HG03045 (cell line): ENCODE data around the gene SMYD5.
A peak's percentile ranks its signal among the peaks of the same experiment; 100 is the strongest.
"Not testable (repeated sequence)": the region's sequence is repeated elsewhere in the genome, so short reads cannot be mapped to it uniquely, and the experiment has no call there.

ENCODE experiments used
- ATAC-seq: cut with Tn5 transposase; IDR thresholded peaks from one replicate; pipeline ENCODE4 v1.9.1; 2021; ENCODE audit warnings: mild to moderate bottlenecking, moderate library complexity; ENCODE audit not compliant: unreplicated experiment

The SMYD5 gene

DNA sequence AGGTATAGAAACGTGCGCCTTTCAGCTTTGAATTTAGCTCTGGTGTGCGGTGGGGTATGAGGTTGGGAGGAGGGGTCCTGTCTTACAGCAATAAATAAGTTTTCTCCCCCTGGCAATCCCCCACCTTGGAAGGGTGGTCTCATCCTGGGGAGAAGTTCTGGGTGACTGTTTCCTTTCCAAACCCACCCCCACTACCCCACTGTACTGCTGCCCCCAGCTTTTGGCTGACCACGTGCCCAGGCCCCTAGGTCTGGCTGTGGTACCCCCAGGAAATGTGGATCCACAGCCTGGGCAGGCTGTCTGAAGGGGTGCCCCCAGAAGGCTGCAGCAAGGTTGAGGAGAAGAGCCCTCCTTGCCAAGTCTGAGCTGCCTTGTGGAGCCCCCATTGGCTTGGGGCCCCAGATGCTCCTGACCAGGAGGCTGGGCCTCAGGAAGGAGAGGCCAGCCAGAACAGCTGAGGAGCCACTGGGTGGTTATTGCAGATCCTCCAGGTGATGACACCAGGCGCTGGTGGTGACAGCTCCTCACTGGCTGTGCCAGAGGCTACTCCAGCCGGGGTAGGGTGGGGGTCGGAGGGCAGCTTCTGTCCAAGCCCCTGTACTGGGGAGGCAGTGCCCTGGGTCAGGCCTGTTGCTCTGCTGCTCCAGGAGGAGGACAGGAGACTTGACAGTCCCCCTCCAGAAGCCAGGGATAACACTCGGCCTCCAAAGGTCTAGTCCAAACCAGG, 44.3 kb downstream of the SMYD5 start:
- ATAC-seq: no peak

DNA sequence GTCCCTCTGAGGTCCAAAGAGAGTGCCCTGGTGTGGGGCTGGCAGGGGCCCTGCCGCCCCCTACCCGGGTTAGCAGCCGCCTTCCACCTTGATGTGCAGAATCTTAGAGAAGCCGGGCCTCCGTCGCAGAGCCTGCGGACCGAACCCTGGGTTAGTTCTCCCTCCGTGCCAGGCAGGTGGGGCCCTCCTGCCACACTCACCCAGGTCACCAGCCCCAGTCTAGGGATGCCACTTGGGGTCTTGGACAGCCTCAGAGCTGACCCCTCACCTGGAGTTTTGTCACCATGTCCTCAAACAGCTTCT, 44.8 kb downstream of the SMYD5 start:
- ATAC-seq: no peak

GRCh38 chr2:73259276-73259675, 45.2 kb downstream of the SMYD5 start:
- no peak for ATAC-seq

DNA sequence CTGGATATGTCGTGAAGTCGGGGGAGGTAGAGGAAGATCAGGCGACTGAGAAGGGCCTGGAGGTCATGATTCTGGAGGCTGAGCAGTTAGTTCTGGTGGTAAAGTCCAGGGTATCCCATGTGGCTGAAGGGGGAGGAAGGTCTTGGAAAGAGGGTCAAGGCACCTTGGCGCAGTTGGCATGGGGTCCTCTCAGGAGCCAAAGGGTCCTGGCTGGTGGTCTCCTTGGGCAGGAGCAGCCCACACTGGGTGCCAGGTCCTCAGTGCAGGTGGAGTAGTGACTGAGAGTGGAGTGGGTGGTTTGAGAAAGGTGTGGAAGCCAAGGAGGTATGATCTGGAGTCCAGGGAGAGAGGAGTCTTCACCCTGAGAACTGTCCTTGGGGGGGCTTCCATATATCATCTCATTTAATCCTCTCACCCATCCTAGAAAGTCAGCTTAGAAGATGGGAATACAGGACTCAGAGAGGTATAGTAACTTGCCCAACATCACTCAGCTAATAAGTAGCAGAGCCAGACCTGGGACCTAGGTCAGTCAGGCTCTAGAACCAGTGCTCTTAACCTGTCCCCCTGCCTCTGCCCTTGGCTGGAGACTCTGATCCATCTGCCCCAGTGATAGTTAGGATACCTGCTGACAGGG, 45.8 kb downstream of the SMYD5 start:
- no peak for ATAC-seq

- no peak for ATAC-seq
Measured at GRCh38 chr2:73260338-73260984, 46.4 kb downstream of the SMYD5 start.

DNA sequence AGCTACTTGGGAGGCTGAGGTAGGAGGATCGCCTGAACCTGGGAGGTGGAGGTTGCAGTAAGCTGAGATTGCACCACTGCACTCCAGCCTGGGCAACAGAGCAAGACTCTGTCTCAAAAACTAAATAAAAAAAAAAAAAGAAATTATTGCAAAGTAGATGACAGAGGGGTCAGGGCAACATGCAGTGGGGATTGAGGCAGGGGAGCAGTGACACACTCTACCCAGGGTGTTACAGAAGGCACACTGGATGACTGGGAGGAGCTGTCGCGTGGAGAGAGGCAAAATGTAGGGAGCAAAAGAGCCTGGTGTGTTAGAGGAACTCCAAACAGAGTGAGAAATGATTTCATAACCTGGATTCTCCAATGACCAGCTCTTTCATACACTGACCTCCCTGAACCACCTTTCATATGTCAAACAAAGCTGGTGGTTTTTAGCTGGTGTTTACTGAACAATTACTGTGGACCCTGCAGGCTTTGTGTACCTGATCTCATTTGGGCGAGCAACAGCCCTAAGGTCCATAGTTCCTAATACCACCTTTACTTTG, 48.1 kb downstream of the SMYD5 start:
- no peak for ATAC-seq

- not testable (repeated sequence) for ATAC-seq
Measured at GRCh38 chr2:73262691-73263429, 48.8 kb downstream of the SMYD5 start.

DNA sequence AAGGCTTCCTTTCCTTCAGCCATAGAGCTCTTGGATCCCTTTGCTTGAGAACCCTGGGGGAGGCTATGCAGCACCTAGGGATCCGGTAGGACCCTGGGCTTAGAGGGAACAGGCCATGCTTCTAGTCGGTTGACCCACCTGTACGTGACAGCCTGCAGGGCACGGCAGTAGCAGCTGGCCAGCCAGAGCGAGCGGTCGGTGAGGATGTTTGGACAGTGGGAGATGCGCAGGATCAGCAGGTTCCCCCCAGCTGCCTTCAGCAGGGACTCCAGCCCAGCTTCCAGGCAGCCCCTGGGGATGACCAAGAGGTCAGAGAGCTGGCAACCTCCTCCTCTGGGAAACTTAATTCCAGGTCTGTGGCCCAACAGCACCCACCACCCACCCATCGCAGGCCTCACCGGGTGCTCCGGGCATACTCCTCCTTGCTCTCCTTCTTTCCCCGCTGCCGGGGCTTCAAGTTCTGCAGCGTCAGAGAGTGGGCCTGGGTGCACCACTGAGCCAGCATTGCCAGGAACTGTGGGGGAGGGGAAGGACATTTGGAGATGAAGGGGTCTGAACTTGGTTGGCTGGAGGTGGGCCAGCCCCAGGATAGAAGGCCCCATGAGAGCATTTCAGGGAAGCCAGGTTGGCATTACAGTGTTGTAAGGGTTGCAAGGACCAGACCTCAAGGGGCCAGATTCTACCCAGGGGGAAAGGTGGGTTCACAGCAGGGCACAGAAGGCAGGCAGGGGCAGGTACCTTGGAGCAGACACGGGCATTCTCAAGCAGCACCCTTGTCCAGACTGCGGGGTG, 49.7 kb downstream of the SMYD5 start:
- ATAC-seq: no peak

DNA sequence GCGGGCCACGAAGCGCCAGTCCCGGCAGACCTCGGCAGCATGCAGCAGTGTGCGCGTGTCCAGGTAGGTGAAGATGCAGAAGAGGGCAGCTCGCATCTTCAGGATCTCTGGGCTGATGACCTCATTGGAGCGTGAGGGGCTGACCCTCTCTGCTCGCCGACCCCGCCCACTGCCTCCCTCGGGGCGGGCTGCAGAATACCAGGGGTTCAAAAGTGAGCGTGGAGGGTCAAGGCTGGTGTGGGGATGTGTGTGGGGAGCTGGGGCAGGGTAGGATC, 50.2 kb downstream of the SMYD5 start:
- ATAC-seq: no peak

- no peak for ATAC-seq
Measured at GRCh38 chr2:73264783-73265182, 50.7 kb downstream of the SMYD5 start.

DNA sequence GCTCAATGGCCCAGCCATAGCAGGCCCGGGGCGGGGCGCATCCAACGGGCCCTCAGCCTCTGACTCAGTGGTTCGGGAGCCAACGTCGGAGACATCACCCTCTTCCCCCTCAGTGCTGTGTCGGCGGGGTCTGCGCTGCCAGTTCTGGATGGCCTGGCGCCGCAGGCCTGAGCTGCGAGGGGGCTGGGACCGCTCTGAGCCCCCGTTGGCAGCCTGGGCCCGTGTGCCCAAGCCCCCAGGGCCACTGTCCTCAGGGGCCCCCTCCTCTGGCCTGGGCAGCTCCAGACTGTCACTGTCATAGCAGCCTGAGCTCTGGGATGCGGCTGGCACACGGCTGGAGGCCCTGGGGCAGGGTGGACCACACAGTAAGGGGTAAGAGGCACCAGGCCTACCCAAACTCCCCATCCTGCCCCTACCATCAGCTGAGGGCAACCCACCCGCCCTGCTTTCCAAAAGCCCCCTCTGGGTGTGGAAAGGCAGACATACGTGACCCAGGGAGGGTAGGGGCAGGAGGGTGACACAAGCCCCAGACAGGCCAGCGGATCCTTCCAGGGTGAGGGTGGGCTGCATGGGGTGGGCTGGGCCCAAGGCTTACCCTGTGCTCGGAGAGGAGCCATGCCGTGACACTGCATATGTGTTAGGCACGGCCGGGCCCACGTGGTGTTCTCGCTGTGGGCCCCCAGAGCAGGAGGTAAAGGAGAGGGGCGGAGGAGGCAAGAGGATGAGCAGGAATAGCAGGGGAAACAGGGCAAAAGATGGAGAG, 51.4 kb downstream of the SMYD5 start:
- ATAC-seq: no peak

DNA sequence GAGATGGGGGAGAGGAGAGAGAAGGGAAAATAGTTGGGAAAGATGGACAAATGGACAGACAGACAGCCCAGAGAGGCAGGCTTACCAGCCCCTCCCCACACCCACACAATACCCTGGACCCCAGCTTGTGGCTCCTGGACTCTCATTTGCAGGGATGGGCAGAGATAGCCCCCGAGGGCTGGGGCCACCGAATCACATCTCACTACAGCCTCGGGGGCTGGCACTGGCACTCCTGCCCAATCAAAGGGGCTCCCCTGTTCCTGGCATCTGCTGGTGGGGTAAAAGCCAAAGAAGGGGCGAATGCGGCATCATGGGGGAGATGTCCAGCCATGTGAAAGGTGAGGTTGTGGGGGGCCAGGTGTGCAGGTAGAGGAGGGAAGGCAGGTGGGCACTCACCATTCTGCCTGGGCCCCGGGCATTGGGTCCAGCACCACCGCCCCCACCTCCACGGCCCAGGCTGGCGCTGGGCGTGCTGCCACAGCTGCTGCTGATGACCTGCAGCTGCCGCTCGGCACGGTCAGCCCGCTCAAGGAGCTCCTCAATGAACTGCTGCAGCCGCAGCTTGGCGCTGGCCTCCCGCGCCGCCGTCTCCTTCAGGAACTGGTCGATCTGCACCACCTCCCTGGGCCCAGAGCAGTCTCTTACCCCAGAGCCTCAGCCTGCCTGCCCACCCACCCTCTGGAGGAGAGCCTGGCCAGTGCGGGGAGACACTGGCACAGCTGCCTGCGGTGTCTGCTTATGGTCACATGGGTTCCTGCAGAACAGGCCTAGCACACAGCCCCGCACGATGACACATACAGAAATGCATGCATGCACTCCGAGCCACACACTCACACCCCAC, 52.2 kb downstream of the SMYD5 start:
- ATAC-seq: no peak

GRCh38 chr2:73267008-73267407, 53.0 kb downstream of the SMYD5 start:
- no peak for ATAC-seq

DNA sequence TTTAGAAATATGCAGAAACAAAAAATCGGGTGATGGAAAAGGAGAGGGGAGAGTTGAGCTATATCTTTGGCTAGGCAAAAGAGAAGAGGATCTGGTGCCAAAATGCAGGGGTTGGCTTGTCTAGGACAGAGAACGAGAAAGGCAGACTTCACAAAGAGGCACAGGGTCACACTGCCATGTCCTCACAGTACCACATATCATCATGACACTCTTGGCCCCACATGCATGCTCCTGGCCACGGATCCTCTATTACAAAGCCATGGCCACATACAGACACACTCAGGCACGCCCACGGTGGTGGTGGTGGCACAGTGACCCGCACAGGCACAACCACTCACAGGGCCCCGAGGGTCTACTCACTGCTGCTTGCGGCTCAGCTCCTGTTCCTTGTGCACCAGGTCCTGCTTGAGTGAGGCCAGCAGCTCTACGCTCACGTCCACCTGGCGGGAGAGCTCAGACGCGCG, 54.4 kb downstream of the SMYD5 start:
- no peak for ATAC-seq

DNA sequence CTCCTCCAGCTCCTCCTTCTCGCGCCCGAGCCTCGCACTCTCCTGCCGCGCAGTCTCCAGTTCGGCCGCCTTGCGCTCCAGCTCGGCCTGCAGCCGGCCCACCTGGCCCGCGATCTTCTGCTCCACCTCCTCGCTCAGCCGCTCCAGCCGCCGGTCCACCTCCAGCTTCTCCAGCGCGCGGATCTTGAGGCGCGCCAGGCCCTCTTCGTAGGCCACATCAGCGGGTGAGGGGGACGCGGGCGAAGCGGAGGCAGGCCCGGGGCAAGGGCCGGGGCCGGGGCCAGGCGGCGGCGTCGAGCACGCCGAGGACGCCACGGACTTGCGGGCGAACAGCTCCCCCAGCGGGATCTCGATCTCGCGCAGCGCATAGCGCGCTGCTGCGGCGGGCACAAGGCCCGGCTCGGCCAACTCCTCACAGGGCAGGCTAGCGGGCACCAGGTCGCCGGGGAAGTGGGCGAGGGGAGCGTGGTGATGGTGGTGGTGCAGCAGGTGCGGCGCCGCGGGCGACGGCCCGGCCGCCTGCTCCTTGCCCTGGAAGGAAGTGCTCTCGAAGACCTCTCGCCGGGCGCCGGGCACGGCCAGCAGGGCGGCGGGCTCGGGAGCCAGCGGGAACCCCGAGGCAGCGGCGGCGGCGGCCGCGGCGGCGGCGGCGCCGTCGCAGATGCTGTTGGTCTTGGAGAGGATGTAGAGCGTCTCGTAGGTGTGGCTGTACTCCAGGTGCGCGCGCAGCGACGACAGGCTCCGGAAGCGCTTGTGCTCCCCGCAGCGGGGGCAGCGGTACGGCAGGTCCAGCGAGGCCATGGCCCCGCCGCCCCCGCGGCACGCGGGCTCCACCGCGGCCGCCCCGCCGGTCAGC, 55.0 kb downstream of the SMYD5 start:
- ATAC-seq: peak; percentile 69

DNA sequence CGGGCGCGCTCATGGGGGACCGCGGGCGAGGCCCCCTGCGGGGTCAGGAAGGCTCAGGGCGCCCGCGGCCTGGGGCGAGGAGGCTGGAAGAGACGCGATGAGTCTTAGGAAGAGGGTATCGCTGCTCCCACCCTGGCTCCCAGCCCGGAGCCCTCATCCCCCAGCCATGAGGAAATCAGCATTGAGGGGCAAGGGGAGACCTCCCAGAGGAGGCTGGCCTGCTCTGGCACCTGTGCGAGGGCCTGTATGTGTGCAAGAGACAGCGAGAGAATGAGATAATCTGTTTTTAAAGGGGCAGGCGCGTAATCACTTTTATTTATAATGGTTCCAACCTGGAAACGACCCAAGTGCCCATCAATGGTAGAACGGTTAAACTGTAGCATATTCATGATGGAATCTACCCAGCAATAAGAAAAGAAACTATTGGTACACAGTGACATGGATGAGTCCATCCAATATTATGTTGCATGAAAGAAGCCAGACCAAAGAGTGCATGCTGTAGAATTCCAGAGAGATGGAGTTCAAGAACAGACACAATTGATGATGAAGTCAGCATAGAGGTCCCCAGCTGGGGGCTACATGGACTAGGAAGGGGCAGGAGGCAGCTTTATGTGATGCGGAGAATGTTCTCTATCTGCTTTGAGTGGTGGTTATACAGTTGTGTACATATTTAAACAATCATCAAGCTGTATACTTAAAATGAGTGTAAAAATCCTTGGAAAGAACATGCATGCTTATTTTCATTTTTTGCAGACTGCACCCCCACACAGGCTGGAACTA, 55.8 kb downstream of the SMYD5 start:
- no peak for ATAC-seq

DNA sequence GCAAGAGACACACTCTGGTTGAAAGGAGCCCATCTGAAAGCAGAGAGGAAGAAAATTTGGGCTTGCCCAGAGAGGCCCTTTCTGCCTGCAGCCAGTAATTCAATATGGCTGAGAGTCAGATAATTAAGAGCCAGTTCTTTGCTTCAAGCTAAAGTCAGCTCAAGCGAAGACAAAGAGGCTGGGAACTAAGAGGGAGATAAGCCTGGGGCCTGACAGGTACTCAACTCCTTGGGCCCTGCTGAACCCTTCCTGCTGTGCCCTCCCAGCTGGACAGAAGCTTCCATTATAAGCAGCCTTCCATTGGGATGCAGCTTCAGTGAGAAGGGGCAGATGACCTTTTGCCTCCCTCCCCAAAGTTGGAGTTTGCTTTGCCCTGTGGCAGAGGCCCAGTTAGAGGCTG, 58.2 kb downstream of the SMYD5 start:
- ATAC-seq: no peak
